Islet precursor cell (in vitro differentiated cells): ENCODE results near the gene ZBTB7C.

Source experiments
- DNase-seq: peaks from one replicate; pipeline ENCODE4 v3.0.0-alpha.2; 2018

ZBTB7C gene

GRCh38 chr18:48417985-48418384 is 8.8 kb upstream of the ZBTB7C start:
- DNase-seq = no peak

GRCh38 chr18:48413342-48413741 is 4.2 kb upstream of the ZBTB7C start:
- DNase-seq = no peak

- DNase-seq = no peak
These were observed 3.3 kb upstream of the ZBTB7C start for GRCh38 chr18:48412339-48412929.

- DNase-seq = peak; percentile 96
These were observed 1.1 kb upstream of the ZBTB7C start for GRCh38 chr18:48410095-48410920.

GRCh38 chr18:48409591-48410094 is 460 bp upstream of the ZBTB7C start:
- DNase-seq = no peak

- DNase-seq = peak; percentile 63
These were observed 964 bp downstream of the ZBTB7C start for GRCh38 chr18:48408111-48408726.

GRCh38 chr18:48407358-48407757 is 1.8 kb downstream of the ZBTB7C start:
- DNase-seq = no peak

- no peak for DNase-seq
These were observed 3.2 kb downstream of the ZBTB7C start for GRCh38 chr18:48405978-48406377.

- peak; percentile 65 for DNase-seq
These were observed 4.3 kb downstream of the ZBTB7C start for GRCh38 chr18:48404716-48405507.

- peak; percentile 80 for DNase-seq
These were observed 6.2 kb downstream of the ZBTB7C start for GRCh38 chr18:48402953-48403352.

GRCh38 chr18:48399303-48400075 is 9.7 kb downstream of the ZBTB7C start:
- DNase-seq = no peak

- no peak for DNase-seq
These were observed 11.1 kb downstream of the ZBTB7C start for GRCh38 chr18:48398074-48398473.

GRCh38 chr18:48397021-48397420 is 12.2 kb downstream of the ZBTB7C start:
- no peak for DNase-seq

GRCh38 chr18:48396561-48396960 is 12.6 kb downstream of the ZBTB7C start:
- no peak for DNase-seq

GRCh38 chr18:48395646-48396045 is 13.5 kb downstream of the ZBTB7C start:
- no peak for DNase-seq

GRCh38 chr18:48394176-48394575 is 15.0 kb downstream of the ZBTB7C start:
- peak; percentile 37 for DNase-seq

GRCh38 chr18:48393776-48394175 is 15.4 kb downstream of the ZBTB7C start:
- peak; percentile 25 for DNase-seq

GRCh38 chr18:48393170-48393569 is 16.0 kb downstream of the ZBTB7C start:
- peak; percentile 43 for DNase-seq

GRCh38 chr18:48392268-48392667 is 16.9 kb downstream of the ZBTB7C start:
- no peak for DNase-seq

GRCh38 chr18:48391868-48392267 is 17.3 kb downstream of the ZBTB7C start:
- DNase-seq = peak; percentile 29

GRCh38 chr18:48390641-48391040 is 18.5 kb downstream of the ZBTB7C start:
- peak; percentile 96 for DNase-seq

- DNase-seq = peak; percentile 29
These were observed 20.7 kb downstream of the ZBTB7C start for GRCh38 chr18:48388478-48388877.
